Keratinocyte (primary cell): ENCODE data around the gene TTC33. TPM values are rescaled to one million over a fixed set of nuclear protein-coding genes. Genes with fewer than 3 reads are reported as not detected.

ENCODE experiments used
- DNase-seq: peaks from one replicate; pipeline ENCODE4 v3.0.0-alpha.2; 2011; ENCODE audit warnings: low read depth, missing footprints, low spot score
- FAIRE-seq: peaks from 2 replicates; lab custom pipeline; 2011; peaks lifted over from hg19 to GRCh38; lab: Jason Lieb, UNC
- H2AFZ ChIP-seq: 2 replicates; pipeline ENCODE4 v1.6.0; 2012; ENCODE audit warnings: low read length, control low read depth, inconsistent platforms; ENCODE audit not compliant: control insufficient read depth
- H3K27ac ChIP-seq: 2 replicates; pipeline ENCODE4 v1.5.1; 2011; ENCODE audit warnings: low read length; ENCODE audit not compliant: control insufficient read depth, insufficient read depth
- H3K27me3 ChIP-seq: 3 replicates; pipeline ENCODE4 v1.6.0; 2011; ENCODE audit warnings: low read length; ENCODE audit not compliant: control insufficient read depth, insufficient read depth; ENCODE audit errors: extremely low read depth
- H3K36me3 ChIP-seq, 2 experiments: 2 replicates in 1 of 2; 3 replicates in 1 of 2; pipeline ENCODE4 v1.5.1; 2011; ENCODE audit warnings: low read length in 2 of 2, mild to moderate bottlenecking in 1 of 2; ENCODE audit not compliant: control insufficient read depth in 2 of 2, insufficient read depth in 2 of 2; ENCODE audit errors: extremely low read depth in 1 of 2
- H3K4me1 ChIP-seq: 3 replicates; pipeline ENCODE4 v1.5.1; 2011; ENCODE audit warnings: low read length; ENCODE audit not compliant: control insufficient read depth, insufficient read depth; ENCODE audit errors: extremely low read depth
- H3K4me2 ChIP-seq: 3 replicates; pipeline ENCODE4 v1.6.0; 2011; ENCODE audit warnings: low read depth, low read length; ENCODE audit not compliant: control insufficient read depth, insufficient read depth; ENCODE audit errors: extremely low read depth
- H3K4me3 ChIP-seq, 3 experiments: fragments of 200-600 bp in 1 of 3; sonication (generic) in 1 of 3; 2 replicates in 2 of 3; 3 replicates in 1 of 3; pipeline ENCODE4 v1.5.1; 2011 to 2016; ENCODE audit warnings: low read length in 3 of 3, mild to moderate bottlenecking in 3 of 3, control low read depth in 2 of 3, inconsistent platforms in 1 of 3, low read depth in 1 of 3, mixed read lengths in 1 of 3, mixed run types in 1 of 3, moderate library complexity in 1 of 3; ENCODE audit not compliant: control insufficient read depth in 2 of 3, insufficient read depth in 2 of 3; ENCODE audit errors: extremely low read depth in 1 of 3
- H3K79me2 ChIP-seq: 2 replicates; pipeline ENCODE4 v1.6.0; 2012; ENCODE audit warnings: low read length; ENCODE audit not compliant: control insufficient read depth, insufficient read depth
- H3K9ac ChIP-seq: 3 replicates; pipeline ENCODE4 v1.6.0; 2011; ENCODE audit warnings: low read length; ENCODE audit not compliant: control insufficient read depth, insufficient read depth; ENCODE audit errors: extremely low read depth
- H3K9me1 ChIP-seq: 3 replicates; pipeline ENCODE4 v1.6.0; 2011; ENCODE audit warnings: low read length; ENCODE audit not compliant: control insufficient read depth, insufficient read depth; ENCODE audit errors: extremely low read depth
- H3K9me3 ChIP-seq: 2 replicates; pipeline ENCODE4 v1.5.1; 2012; ENCODE audit warnings: low read depth, low read length; ENCODE audit not compliant: control insufficient read depth
- H4K20me1 ChIP-seq: 3 replicates; pipeline ENCODE4 v1.6.0; 2011; ENCODE audit warnings: low read length; ENCODE audit not compliant: control insufficient read depth, insufficient read depth; ENCODE audit errors: extremely low read depth
- CTCF ChIP-seq, 3 experiments: IDR thresholded peaks in 1 of 3; conservative IDR thresholded peaks in 1 of 3; optimal IDR thresholded peaks in 1 of 3; 2 replicates in 2 of 3; 3 replicates in 1 of 3; pipeline versions ENCODE3 to v1.5.1; 2011; ENCODE audit warnings: low read length in 3 of 3, mild to moderate bottlenecking in 3 of 3, moderate library complexity in 2 of 3, control low read depth in 1 of 3, inconsistent platforms in 1 of 3; ENCODE audit not compliant: insufficient read depth in 2 of 3; ENCODE audit errors: extremely low read depth in 1 of 3
- EZH2 ChIP-seq: IDR thresholded peaks from one replicate; pipeline ENCODE4 v1.6.1; 2012; ENCODE audit warnings: inconsistent platforms, mild to moderate bottlenecking, low read length, moderate library complexity
- dilution Hi-C: fragments of 300-500 bp; cut with MboI; formaldehyde crosslinking; loops from one replicate; pipeline ENCODE4 v1.7.0; 2020; ENCODE audit warnings: low sequenced_read_pairs; ENCODE audit not compliant: extremely low pct_ligation_motif_present
- polyA plus RNA-seq, 5 experiments: library from polyadenylated mRNA; depleted of rRNA in 3 of 5; stranded (reverse) in 3 of 5; stranded (forward) in 1 of 5; unstranded in 1 of 5; fragments of >200 nt; gene quantifications; 1 replicate in 1 of 5; 2 replicates in 3 of 5; 3 replicates in 1 of 5; pipeline versions ENCODE4 v1.2.1 to v1.2.3, GENCODE V29; 2011 to 2012; ENCODE audit warnings: missing spikeins in 2 of 5, low read depth in 1 of 5, low replicate concordance in 1 of 5

The TTC33 gene
- polyA plus RNA-seq, 1 donor (not counting 4 experiments of a cell fraction or from before 2014, with no cell fraction given), result 7.1 TPM

- no peak overlapping the region for H3K4me3 ChIP-seq
- H3K4me1 ChIP-seq, result peaks cover 37% of the 10 kb centered on the region
- no peaks in the 10 kb centered on the region for H4K20me1 ChIP-seq
- no peak for FAIRE-seq
- H3K9me1 ChIP-seq, result no peaks in the 10 kb centered on the region
- no peaks in the 10 kb centered on the region for H3K9me3 ChIP-seq
- H2AFZ ChIP-seq, result no peak overlapping the region
- no peak for DNase-seq
- no peak for TF ChIP-seq EZH2
- TF ChIP-seq CTCF (optimal IDR thresholded peaks at IDR 0.05 in 1 of 3, IDR thresholded peaks at IDR 0.05 in 1 of 3, conservative IDR thresholded peaks at IDR 0.05 in 1 of 3; ENCODE audit: extremely low read depth in 1 of 3, insufficient read depth in 2 of 3, low read length in 3 of 3), result no peak
- H3K27me3 ChIP-seq, result no peaks in the 10 kb centered on the region
- no peak overlapping the region for H3K9ac ChIP-seq
- dilution Hi-C loops, result no loop called here
- peak overlapping the region; percentile 6 for H3K27ac ChIP-seq
- no peaks in the 10 kb centered on the region for H3K36me3 ChIP-seq
- H3K4me2 ChIP-seq, result no peak overlapping the region
- H3K79me2 ChIP-seq, result peaks cover 8% of the 10 kb centered on the region
Observed at GRCh38 chr5:40675396-40676133, 80.2 kb downstream of the TTC33 start.

GRCh38 chr5:40674661-40675235 is 81.0 kb downstream of the TTC33 start:
- no peak for TF ChIP-seq CTCF (optimal IDR thresholded peaks at IDR 0.05 in 1 of 3, IDR thresholded peaks at IDR 0.05 in 1 of 3, conservative IDR thresholded peaks at IDR 0.05 in 1 of 3; ENCODE audit: extremely low read depth in 1 of 3, insufficient read depth in 2 of 3, low read length in 3 of 3)
- TF ChIP-seq EZH2, result no peak
- peaks cover 37% of the 10 kb centered on the region for H3K4me1 ChIP-seq
- H3K9me3 ChIP-seq, result no peaks in the 10 kb centered on the region
- dilution Hi-C loops, result no loop called here
- peak overlapping the region; percentile 64 for H3K4me2 ChIP-seq
- no peaks in the 10 kb centered on the region for H4K20me1 ChIP-seq
- DNase-seq (peak; percentile 83), FAIRE-seq (peak; percentile 78)
- no peaks in the 10 kb centered on the region for H3K9me1 ChIP-seq
- no peak overlapping the region for H3K4me3 ChIP-seq
- no peaks in the 10 kb centered on the region for H3K27me3 ChIP-seq
- no peak overlapping the region for H2AFZ ChIP-seq
- no peak overlapping the region for H3K9ac ChIP-seq
- H3K27ac ChIP-seq, result peak overlapping the region; percentile 6
- peaks cover under 1% of the 10 kb centered on the region for H3K79me2 ChIP-seq
- H3K36me3 ChIP-seq, result no peaks in the 10 kb centered on the region
